Measurements from ENCODE around the gene STARD10.
A peak's percentile ranks its signal among the peaks of the same experiment; 100 is the strongest.

The STARD10 gene

GRCh38 chr11:72780296-72781062 is 13.4 kb downstream of the STARD10 start:
- H3K27me3 Mint-ChIP-seq, result peaks cover 15% of the 10 kb centered on the region
- H3K27ac Mint-ChIP-seq, result no peak overlapping the region
- H3K9me3 Mint-ChIP-seq, result no peaks in the 10 kb centered on the region
- peaks cover 45% of the 10 kb centered on the region for H3K4me1 Mint-ChIP-seq
- DNase-seq (no peak), ATAC-seq (no peak)
- H3K4me3 Mint-ChIP-seq, result peak overlapping the region; percentile 65 to 83

GRCh38 chr11:72779495-72780128 is 14.2 kb downstream of the STARD10 start:
- Mint-ChIP-seq H3K27ac (no peak overlapping the region), H3K4me3 (no peak overlapping the region), H3K27me3 (peaks cover 15% of the 10 kb centered on the region), H3K4me1 (peaks cover 45% of the 10 kb centered on the region), H3K9me3 (no peaks in the 10 kb centered on the region)
- DNase-seq (no peak), ATAC-seq (no peak)

GRCh38 chr11:72778535-72779494 is 15.0 kb downstream of the STARD10 start:
- DNase-seq, result no peak
- H3K27me3 Mint-ChIP-seq, result peaks cover 15% of the 10 kb centered on the region
- no peak overlapping the region for H3K4me3 Mint-ChIP-seq
- no peaks in the 10 kb centered on the region for H3K9me3 Mint-ChIP-seq
- no peak overlapping the region for H3K27ac Mint-ChIP-seq
- no peak for ATAC-seq
- H3K4me1 Mint-ChIP-seq, result peaks cover 45% of the 10 kb centered on the region

GRCh38 chr11:72777755-72778278 is 16.0 kb downstream of the STARD10 start:
- Mint-ChIP-seq H3K4me3 (no peak overlapping the region), H3K27me3 (peaks cover 9% of the 10 kb centered on the region), H3K9me3 (no peaks in the 10 kb centered on the region), H3K27ac (no peak overlapping the region), H3K4me1 (peaks cover 38% of the 10 kb centered on the region)
- ATAC-seq (no peak), DNase-seq (no peak)

- Mint-ChIP-seq H3K27me3 (peaks cover 2% of the 10 kb centered on the region), H3K4me1 (peaks cover 31% of the 10 kb centered on the region), H3K4me3 (no peak overlapping the region), H3K9me3 (no peaks in the 10 kb centered on the region), H3K27ac (peak overlapping the region in 1 of 2 donors; percentile 28)
- DNase-seq (no peak), ATAC-seq (no peak)
Measured at GRCh38 chr11:72776844-72777754, 16.7 kb downstream of the STARD10 start.

GRCh38 chr11:72776117-72776843 is 17.6 kb downstream of the STARD10 start:
- peak overlapping the region; percentile 28 for H3K27ac Mint-ChIP-seq
- DNase-seq (no peak), ATAC-seq (no peak)
- no peaks in the 10 kb centered on the region for H3K27me3 Mint-ChIP-seq
- H3K4me1 Mint-ChIP-seq, result peaks cover 27% of the 10 kb centered on the region
- H3K9me3 Mint-ChIP-seq, result no peaks in the 10 kb centered on the region
- H3K4me3 Mint-ChIP-seq, result no peak overlapping the region

GRCh38 chr11:72775288-72776110 is 18.3 kb downstream of the STARD10 start:
- peaks cover 20% of the 10 kb centered on the region for H3K4me1 Mint-ChIP-seq
- H3K9me3 Mint-ChIP-seq, result no peaks in the 10 kb centered on the region
- ATAC-seq (no peak), DNase-seq (no peak)
- peak overlapping the region in 1 of 2 donors; percentile 28 for H3K27ac Mint-ChIP-seq
- no peaks in the 10 kb centered on the region for H3K27me3 Mint-ChIP-seq
- H3K4me3 Mint-ChIP-seq, result no peak overlapping the region

GRCh38 chr11:72774499-72774898 is 19.3 kb downstream of the STARD10 start:
- Mint-ChIP-seq H3K4me3 (no peak overlapping the region), H3K4me1 (peaks cover 13% of the 10 kb centered on the region), H3K27me3 (no peaks in the 10 kb centered on the region), H3K9me3 (no peaks in the 10 kb centered on the region), H3K27ac (no peak overlapping the region)
- ATAC-seq (no peak), DNase-seq (no peak)

GRCh38 chr11:72773696-72774095 is 20.2 kb downstream of the STARD10 start:
- no peak overlapping the region for H3K27ac Mint-ChIP-seq
- no peak for DNase-seq
- no peaks in the 10 kb centered on the region for H3K9me3 Mint-ChIP-seq
- ATAC-seq, result no peak
- H3K4me1 Mint-ChIP-seq, result peaks cover 8% of the 10 kb centered on the region
- no peak overlapping the region for H3K4me3 Mint-ChIP-seq
- no peaks in the 10 kb centered on the region for H3K27me3 Mint-ChIP-seq

GRCh38 chr11:72773291-72773690 is 20.6 kb downstream of the STARD10 start:
- Mint-ChIP-seq H3K27ac (no peak overlapping the region), H3K27me3 (no peaks in the 10 kb centered on the region), H3K4me1 (peaks cover 8% of the 10 kb centered on the region), H3K4me3 (no peak overlapping the region), H3K9me3 (no peaks in the 10 kb centered on the region)
- ATAC-seq, result no peak
- DNase-seq, result no peak

GRCh38 chr11:72772059-72772458 is 21.8 kb downstream of the STARD10 start:
- Mint-ChIP-seq H3K27ac (peak overlapping the region in 1 of 2 donors; percentile 8), H3K27me3 (no peaks in the 10 kb centered on the region), H3K4me3 (no peak overlapping the region), H3K9me3 (no peaks in the 10 kb centered on the region), H3K4me1 (peaks cover 8% of the 10 kb centered on the region)
- no peak for DNase-seq
- no peak for ATAC-seq

GRCh38 chr11:72771507-72771906 is 22.3 kb downstream of the STARD10 start:
- no peak overlapping the region for H3K27ac Mint-ChIP-seq
- no peak for ATAC-seq
- DNase-seq, result no peak

GRCh38 chr11:72770799-72771198 is 23.0 kb downstream of the STARD10 start:
- Mint-ChIP-seq H3K9me3 (no peaks in the 10 kb centered on the region), H3K27me3 (no peaks in the 10 kb centered on the region), H3K4me1 (no peaks in the 10 kb centered on the region), H3K4me3 (no peak overlapping the region), H3K27ac (no peak overlapping the region)
- ATAC-seq (no peak), DNase-seq (no peak)

More at GRCh38 chr11:72771507-72771906, 22.3 kb downstream of the STARD10 start:
- Mint-ChIP-seq H3K4me1 (peaks cover 4% of the 10 kb centered on the region), H3K4me3 (no peak overlapping the region), H3K27me3 (no peaks in the 10 kb centered on the region), H3K9me3 (no peaks in the 10 kb centered on the region)
